SIG-M5 treated with dmso at 0.1 percent for 504 hours (cell line): ENCODE results near the gene TIMM13.
"Not testable (repeated sequence)": the region's sequence is repeated elsewhere in the genome, so short reads cannot be mapped to it uniquely, and the experiment has no call there.

Experiments
- DNase-seq: peaks from one replicate; lab custom pipeline; 2025; ENCODE audit not compliant: unreplicated experiment; lab: John Stamatoyannopoulos, UW

The TIMM13 gene

DNA sequence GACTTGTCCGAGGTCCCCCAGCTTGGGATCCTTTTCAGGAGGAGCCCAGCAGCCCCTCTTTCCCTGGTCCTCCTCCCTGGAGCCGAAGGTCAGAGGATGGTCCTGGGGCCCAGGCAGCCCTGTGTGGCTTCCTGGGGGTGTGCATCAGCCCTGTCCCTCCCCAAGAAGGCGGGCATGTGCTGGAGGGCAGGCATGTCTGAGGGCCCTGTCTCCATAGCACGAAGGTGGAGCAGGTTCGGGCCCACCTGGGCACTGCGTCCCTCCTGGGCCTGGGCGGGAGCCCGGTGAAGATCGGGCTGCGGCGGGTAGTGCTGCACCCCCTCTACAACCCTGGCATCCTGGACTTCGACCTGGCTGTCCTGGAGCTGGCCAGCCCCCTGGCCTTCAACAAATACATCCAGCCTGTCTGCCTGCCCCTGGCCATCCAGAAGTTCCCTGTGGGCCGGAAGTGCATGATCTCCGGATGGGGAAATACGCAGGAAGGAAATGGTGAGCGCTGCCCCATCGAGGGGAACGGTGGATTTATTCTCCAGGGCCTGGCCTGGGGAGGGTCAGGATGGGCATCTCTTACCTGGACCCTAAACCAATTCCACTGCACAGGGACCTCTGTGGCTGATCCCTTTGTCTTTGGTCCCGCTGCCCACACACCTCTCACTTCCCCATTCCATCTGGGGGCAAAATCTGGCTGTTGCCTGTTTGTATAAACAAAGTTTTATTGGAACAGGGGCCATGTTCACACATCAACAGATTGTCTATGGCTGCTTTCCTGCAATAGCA, 10.9 kb downstream of the TIMM13 start:
- DNase-seq, result no peak

DNA sequence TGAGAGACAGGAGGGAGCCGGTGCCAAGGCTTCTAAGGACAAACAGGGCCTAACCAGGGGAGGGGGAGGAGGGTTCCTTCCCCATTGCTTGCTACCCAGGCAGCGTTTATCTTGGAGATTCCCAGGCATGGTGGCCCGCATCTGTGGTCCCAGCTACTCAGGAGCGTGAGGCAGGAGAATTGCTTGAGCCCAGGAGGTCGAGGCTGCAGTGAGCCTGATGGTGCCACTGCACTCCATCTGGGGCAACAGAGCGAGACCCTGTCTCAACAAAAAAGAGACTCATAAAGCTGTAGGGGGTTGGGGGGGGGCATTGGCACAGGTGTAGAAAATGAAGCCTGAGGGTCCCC, 11.4 kb downstream of the TIMM13 start:
- DNase-seq, result no peak

DNA sequence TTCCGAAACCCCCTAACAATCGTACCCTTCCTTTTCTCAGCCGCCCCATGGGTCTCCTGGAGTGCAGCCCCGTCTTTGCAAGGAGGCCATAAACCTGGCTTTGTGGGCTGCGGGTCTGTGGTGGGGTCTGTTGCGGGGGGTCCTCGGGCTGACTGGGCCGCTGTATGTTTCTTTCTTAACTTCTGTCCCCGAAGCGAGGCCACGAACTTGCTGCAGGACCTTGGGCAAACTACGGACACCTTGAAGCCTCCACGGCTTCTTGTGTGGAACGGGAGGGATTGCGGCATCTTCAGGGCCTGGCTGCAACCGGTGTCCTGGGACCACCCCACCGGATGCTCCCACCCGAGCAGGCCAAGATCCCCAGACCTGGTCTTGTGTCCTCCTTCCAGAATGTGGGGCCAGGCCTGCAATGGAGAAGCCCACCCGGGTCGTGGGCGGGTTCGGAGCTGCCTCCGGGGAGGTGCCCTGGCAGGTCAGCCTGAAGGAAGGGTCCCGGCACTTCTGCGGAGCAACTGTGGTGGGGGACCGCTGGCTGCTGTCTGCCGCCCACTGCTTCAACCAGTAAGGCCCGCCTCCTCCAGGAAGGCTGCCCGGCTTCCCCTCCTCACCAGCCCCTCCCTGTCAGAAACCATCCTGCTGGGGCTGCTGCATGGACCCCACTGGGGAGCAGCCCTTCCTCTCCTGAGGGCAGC, 12.0 kb downstream of the TIMM13 start:
- no peak for DNase-seq

DNA sequence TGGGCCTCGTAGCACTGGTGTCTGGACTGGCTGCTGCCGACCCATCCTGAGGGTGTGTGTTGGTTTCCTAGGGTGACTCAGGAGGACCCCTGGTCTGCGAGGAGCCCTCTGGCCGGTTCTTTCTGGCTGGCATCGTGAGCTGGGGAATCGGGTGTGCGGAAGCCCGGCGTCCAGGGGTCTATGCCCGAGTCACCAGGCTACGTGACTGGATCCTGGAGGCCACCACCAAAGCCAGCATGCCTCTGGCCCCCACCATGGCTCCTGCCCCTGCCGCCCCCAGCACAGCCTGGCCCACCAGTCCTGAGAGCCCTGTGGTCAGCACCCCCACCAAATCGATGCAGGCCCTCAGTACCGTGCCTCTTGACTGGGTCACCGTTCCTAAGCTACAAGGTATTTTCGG, 13.8 kb downstream of the TIMM13 start:
- no peak for DNase-seq

DNA sequence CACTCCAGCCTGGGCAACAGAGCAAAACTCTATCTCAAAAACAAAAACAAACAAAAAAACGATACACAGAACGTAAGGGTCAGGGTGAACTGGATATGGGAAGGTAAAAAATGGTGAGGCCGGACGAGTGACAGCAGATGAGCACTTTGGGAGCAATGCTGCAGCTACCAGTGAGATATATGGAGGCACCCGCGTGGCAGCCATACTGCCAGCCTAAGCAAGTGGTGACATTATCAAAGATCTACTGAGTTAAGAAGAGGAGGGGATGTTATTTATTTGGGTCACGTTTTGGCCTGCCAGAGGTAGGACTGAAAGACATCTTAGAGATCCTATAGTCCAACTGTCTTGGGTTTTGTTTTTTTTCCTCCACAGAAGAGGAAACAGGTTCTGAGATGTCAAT, 14.2 kb downstream of the TIMM13 start:
- no peak for DNase-seq

DNA sequence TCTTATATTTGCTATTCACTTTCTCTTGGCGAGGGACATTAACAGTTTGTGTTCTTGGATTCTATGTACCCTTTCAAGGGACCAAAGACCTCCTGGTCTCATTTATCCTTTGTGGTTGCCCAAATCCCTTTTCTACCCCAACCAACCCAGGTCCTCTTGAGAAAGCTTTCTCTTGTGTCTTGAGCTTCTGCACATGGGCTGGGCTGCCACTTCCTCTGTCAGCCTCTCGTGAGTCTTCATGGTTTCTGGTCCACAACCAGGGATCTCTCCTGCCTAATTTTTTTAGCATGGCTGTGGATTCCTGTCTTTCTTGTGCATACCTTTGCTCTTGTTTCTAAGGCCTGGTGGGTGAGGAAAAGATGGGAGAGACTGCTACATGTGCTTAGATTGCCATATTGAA, 14.9 kb downstream of the TIMM13 start:
- DNase-seq, result no peak

DNA sequence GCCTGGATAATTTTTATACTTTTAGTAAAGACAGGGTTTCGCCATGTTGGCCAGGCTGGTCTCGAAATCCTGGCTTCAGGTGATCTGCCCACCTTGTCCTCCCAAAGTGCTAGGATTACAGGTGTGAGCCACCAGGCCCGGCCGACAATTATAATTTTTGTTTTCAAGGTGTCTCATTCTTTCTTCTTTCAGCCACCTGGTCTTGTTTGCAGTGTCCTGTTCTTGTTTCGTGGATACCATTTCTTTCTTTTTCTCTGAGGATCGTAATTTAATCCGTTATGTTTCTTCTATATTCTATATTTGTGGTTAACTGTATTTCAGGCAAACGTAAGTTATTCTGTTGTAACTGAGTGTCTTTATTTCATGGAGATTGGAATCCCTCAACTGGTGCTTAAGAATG, 15.7 kb downstream of the TIMM13 start:
- DNase-seq, result no peak

DNA sequence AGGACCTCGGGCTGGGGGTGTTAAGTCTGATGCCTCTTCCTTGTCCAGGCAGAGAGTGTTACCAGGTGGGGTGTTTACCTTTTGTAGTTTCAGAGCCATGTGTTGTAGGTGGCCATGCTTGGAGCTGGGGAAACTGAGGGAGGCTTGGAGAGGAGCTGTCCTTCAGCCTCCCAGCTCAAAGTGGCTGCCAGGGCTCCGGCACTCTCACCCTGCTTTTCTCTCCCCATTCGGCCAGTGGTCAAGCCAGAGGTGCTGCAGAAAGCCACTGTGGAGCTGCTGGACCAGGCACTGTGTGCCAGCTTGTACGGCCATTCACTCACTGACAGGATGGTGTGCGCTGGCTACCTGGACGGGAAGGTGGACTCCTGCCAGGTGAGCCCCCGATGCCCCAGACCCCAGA, 17.4 kb downstream of the TIMM13 start:
- no peak for DNase-seq

DNA sequence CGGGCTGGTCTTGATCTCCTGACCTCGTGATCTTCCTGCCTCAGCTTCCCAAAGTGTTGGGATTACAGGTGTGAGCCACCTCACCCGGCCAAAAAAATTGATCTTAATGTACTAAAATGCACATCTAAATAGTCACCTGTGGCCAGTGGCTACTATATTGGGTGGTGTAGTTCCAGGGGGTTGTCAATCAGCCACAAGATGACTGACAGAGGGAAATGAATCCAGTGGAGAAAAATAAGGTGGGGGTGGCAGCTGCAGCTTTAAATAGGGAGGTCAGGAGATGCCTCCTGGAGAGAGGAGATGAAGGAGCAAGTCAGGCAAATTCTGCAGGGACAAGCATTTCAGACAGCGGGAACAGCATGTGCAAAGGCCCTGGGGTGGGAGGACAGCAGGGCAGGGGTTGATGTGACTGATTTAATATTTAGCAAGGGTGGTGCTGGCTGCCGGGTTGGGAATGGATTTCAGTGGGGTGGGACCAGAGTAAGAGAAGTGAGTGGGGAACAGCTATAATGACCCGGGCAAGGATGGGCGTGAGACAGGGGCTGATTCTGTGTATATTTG, 18.0 kb downstream of the TIMM13 start:
- DNase-seq, result no peak

DNA sequence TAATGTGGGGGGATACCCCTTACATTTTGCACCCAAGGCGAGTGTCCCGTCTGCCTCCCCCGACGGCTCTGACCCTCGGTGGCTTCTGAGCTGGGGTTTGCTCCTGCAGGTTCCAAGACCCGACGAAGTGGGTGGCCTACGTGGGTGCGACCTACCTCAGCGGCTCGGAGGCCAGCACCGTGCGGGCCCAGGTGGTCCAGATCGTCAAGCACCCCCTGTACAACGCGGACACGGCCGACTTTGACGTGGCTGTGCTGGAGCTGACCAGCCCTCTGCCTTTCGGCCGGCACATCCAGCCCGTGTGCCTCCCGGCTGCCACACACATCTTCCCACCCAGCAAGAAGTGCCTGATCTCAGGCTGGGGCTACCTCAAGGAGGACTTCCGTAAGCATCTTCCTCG, 19.1 kb downstream of the TIMM13 start:
- no peak for DNase-seq

DNA sequence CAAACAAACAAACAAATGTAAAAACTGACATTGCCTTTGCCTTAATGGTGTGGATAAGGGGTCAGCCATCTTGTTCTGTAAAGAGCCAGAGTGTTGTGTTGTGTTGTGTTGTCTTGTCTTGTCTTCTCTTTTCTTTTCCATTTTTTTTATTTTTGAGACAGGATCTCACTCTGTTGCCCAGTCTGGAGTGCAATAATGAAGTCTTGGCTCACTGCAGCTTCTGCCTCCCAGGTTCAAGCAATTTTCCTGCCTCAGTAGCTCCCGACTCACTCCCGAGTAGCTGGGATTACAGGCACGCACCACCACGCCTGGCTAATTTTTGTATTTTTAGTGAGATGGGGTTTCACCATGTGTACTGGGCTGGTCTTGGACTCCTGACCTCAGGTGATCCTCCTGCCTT, 27.8 kb downstream of the TIMM13 start:
- no peak for DNase-seq

DNA sequence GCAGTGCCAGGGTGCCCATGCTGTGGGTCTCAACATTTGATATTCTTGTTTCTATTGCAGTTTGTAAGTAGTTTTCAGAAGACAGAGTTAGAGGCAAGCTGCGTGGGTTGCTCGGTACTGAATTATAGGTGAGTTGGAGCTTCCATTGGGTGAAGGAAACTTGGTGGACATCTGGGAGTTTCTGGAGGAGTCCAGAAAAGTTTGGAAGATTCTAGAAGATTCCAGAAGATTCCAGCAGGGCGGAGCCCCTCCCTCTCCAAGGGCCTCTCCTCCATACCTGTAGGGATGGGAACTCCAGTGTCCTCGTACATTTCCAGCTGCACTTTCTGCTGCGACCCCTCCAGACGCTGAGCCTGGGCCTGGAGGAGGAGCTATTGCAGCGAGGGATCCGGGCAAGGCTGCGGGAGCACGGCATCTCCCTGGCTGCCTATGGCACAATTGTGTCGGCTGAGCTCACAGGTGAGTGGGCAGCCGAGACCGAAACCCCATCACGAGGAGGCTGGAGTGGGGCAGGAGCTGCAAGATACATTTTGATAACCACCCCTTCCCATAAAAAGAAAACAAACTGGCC, 28.6 kb downstream of the TIMM13 start:
- no peak for DNase-seq

DNA sequence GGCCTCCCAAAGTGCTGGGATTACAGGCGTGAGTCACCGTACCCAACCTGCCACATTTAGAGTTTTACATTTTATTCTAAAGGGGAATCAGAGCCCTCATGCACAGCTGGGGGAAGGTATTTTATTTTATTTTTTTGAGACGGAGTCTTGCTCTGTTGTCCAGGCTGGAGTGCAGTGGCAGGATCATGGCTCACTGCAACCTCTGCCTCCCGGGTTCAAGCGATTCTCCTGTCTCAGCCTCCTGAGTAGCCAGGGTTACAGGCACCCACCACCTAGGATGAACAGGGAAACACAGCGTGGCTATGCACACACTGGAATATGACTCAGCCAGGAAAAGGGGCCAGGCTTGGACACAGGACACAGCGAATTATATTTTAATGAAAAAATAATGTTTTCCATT, 30.2 kb downstream of the TIMM13 start:
- not testable (repeated sequence) for DNase-seq

DNA sequence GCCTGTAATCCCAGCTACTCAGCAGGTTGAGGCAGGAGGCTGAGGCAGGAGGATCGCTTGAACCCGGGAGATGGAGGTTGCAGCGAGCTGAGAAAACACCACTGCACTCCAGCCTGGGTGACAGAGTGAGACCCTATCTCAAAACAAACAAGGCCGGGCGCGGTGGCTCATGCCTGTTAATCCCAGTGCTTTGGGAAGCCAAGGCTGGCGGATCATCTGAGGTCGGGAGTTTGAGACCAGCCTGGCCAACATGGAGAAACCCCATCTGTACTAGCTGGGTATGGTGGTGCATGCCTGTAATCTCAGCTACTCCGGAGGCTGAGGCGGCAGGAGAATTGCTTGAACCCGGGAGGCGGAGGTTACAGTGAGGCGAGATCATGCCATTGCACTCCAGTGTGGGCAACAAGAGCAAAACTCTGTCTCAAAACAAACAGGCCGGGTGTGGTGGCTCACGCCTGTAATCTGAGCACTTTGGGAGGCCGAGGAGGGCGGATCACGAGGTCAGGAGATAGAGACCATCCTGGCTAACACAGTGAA, 32.0 kb downstream of the TIMM13 start:
- DNase-seq, result not testable (repeated sequence)

DNA sequence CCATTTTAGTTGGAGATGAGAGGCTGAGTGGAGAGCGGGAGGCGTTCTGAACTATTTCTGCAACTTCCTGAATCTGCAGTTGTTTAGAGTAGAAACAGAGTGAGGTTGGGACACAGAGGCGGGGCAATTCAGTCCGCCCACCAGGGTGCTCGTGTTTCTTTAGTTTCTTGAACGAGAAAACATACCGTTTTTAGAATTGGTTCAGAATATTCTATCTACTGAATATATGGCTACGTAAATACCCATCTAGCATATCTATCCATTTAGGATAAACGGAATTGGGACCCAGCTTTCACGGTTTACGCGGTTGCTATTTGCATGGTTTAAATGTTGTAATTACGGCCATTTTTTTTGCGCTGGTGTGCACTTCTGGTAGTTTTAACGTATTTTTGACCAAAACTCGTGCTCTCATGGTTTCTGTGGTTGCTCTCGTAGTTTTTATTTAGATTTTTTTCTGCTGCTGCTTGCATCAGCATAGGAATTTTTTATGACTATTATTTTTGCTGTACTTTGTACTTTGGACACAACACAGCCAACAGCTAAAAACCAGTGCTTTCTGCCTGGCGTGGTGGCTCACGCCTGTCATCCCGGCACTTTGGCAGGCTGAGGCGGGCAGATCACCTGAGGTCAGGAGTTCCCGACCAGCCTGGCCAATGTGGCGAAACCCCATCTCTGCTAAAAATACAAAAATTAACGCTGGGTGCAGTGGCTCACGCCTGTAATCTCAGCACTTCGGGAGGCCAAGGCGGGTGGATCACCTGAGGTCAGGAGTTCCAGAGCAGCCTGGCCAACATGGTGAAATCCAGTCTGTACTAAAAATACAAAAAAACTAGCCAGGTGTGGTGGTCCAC, 32.7 kb downstream of the TIMM13 start:
- peak; percentile 85 for DNase-seq

DNA sequence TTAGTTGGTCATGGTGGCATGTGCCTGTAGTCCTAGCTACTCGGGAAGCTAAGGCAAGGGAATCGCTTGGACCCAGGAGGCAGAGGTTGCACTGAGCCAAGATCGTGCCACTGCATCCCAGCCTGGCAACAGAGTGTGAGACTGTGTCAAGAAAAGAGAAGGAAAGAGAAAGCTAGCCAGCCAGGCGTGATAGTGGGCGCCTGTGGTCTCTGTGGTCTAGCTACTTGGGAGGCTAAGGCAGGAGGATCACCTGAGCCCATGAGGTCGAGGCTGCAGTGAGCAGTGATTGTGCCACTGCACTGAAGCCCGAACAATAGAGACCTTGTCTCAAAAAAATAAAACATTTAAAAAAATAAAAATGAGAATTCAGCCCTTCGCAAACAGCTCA, 33.3 kb downstream of the TIMM13 start:
- no peak for DNase-seq

DNA sequence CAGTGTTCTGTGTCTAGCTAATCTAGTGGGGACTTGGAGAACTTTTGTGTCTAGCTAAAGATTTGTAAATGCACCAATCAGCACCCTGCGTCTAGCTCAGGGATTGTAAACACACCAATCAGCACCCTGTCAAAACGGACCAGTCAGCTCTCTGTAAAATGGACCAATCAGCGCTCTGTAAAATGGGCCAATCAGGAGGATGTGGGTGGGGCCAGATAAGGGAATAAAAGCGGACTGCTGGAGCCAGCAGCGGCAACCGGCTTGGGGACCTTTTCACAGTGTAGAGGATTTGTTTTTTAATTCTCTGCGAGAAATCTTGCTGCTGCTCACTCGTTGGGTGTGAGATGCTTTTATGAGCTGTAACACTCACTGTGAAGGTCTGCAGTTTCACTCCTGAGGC, 34.5 kb downstream of the TIMM13 start:
- not testable (repeated sequence) for DNase-seq

DNA sequence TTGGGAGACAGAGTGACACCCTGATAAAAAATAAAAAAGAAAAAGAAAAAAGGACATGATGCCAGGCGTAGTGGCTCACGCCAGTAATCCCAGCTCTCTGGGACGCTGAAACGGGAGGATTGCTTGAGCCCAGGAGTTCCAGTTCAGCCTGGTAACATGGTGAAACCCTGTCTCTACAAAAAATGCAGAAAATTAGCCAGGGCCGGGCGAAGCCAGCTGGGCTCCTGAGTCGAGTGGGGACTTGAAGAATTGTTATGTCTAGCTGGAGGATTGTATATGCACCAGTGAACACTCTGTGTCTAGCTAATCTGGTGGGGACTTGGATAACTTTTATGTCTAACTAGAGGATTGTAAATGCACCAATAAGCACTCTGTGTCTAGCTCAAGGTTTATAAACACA, 35.0 kb downstream of the TIMM13 start:
- DNase-seq, result no peak

DNA sequence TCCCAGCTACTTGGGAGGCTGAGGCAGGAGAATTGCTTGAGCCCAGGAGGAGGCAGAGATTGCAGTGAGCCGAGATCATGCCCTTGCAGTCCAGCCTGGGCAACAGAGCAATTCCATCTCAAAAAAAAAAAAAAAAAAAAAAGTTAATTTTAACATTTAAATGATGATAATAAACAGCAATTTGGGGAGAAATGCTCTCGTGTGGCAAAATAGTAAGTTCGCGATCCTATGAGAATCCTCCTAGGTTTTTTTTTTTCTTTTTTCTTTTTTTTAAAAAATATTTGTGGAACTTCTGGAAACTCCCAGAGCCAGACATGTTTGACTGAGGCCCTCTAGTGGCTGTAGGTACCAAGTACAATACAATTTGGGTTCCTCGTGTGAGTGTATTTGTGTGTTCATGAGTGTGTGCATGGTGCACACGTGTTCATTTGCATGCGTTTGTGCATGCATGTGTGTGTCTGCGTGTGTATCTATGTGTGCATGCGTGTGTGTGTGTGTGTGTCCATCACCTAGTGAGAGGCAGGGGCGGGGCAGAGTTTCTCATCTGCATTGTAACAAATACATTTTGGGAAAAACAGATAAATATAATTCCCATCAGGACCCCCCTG, 36.2 kb downstream of the TIMM13 start:
- peak; percentile 77 for DNase-seq

DNA sequence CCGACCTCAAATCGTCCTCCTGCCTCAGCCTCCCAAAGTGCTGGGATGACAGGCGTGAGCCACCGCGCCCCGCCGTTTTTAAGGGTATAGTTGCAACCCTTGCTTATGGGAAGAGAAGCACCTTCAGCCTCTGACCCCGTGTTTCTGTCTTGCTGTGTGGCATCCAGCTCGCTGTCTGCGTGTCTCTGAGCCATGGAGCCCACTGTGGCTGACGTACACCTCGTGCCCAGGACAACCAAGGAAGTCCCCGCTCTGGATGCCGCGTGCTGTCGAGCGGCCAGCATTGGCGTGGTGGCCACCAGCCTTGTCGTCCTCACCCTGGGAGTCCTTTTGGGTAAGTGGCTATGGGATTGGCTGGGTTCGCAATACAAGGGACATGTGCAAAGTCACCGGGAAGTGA, 37.8 kb downstream of the TIMM13 start:
- DNase-seq, result no peak
